NCI-H82 treated with DMSO at 0.1 percent for 48 hours (cell line): ENCODE results near the gene LUC7L3.
"Not testable (repeated sequence)": the region's sequence is repeated elsewhere in the genome, so short reads cannot be mapped to it uniquely, and the experiment has no call there.

Experiments used
- DNase-seq: peaks from one replicate; lab custom pipeline; 2025; ENCODE audit not compliant: unreplicated experiment; lab: John Stamatoyannopoulos, UW

Gene LUC7L3

GRCh38 chr17:50781167-50781566, 61.8 kb downstream of the LUC7L3 start:
- DNase-seq, result no peak

- peak; percentile 87 for DNase-seq
Measured at GRCh38 chr17:50783193-50783660, 63.8 kb downstream of the LUC7L3 start.

GRCh38 chr17:50783905-50784304, 64.5 kb downstream of the LUC7L3 start:
- DNase-seq, result no peak

- DNase-seq, result no peak
Measured at GRCh38 chr17:50785126-50785525, 65.7 kb downstream of the LUC7L3 start.

- DNase-seq, result peak; percentile 98
Measured at GRCh38 chr17:50785946-50786570, 66.7 kb downstream of the LUC7L3 start.

GRCh38 chr17:50787106-50787505, 67.7 kb downstream of the LUC7L3 start:
- DNase-seq, result peak; percentile 90

GRCh38 chr17:50790618-50791017, 71.2 kb downstream of the LUC7L3 start:
- DNase-seq, result no peak

GRCh38 chr17:50792132-50792531, 72.7 kb downstream of the LUC7L3 start:
- no peak for DNase-seq

- DNase-seq, result no peak
Measured at GRCh38 chr17:50793007-50793406, 73.6 kb downstream of the LUC7L3 start.

- peak; percentile 45 for DNase-seq
Measured at GRCh38 chr17:50794361-50794760, 75.0 kb downstream of the LUC7L3 start.

GRCh38 chr17:50797135-50797810, 77.9 kb downstream of the LUC7L3 start:
- peak; percentile 87 for DNase-seq

- DNase-seq, result no peak
Measured at GRCh38 chr17:50798424-50799288, 79.3 kb downstream of the LUC7L3 start.

GRCh38 chr17:50799582-50799981, 80.2 kb downstream of the LUC7L3 start:
- peak; percentile 71 for DNase-seq

- DNase-seq, result peak; percentile 94
Measured at GRCh38 chr17:50800196-50800700, 80.8 kb downstream of the LUC7L3 start.

GRCh38 chr17:50802609-50803571, 83.5 kb downstream of the LUC7L3 start:
- no peak for DNase-seq

- DNase-seq, result no peak
Measured at GRCh38 chr17:50803676-50804075, 84.3 kb downstream of the LUC7L3 start.

- DNase-seq, result not testable (repeated sequence)
Measured at GRCh38 chr17:50804749-50805475, 85.5 kb downstream of the LUC7L3 start.

- no peak for DNase-seq
Measured at GRCh38 chr17:50805486-50805885, 86.1 kb downstream of the LUC7L3 start.
